CD4-positive, alpha-beta T cell (primary cell): ENCODE data around the gene EPB41L4B. TPM values are rescaled to one million over a fixed set of nuclear protein-coding genes. Genes with fewer than 3 reads are reported as not detected.

ENCODE experiments used
- ATAC-seq: fragments of 200-7000 bp; cut with Tn5 transposase; one replicate; pipeline ENCODE4 v1.10.0; 2022; ENCODE audit warnings: mild to moderate bottlenecking; ENCODE audit not compliant: poor library complexity
- CTCF ChIA-PET: fragments of 350-600 bp; sonication (Branson Sonifier 250); formaldehyde crosslinking; loops from one replicate; lab custom pipeline; 2021; ENCODE audit warnings: antibody characterized with exemption, inconsistent platforms; lab: Charles Lee
- POLR2A ChIA-PET: fragments of 350-600 bp; sonication (Branson Sonifier 250); formaldehyde crosslinking; loops from one replicate; lab custom pipeline; 2021; ENCODE audit warnings: antibody characterized with exemption, inconsistent platforms; lab: Charles Lee
- DNase-seq, 14 experiments: peaks; one replicate each; pipeline ENCODE4 v3.0.0-alpha.2; 2013 to 2020; ENCODE audit warnings: mixed read lengths in 2 of 14
- H3K27ac ChIP-seq, 2 donors: one replicate each; pipeline versions ENCODE4 v1.5.1 to v1.7.0; 2013; ENCODE audit warnings: low read length in 2 of 2, low read depth in 1 of 2, mild to moderate bottlenecking in 1 of 2
- H3K27me3 ChIP-seq, 2 experiments: 1 replicate in 1 of 2; 2 replicates in 1 of 2; pipeline versions ENCODE4 v1.6.1 to v1.7.0; 2013; ENCODE audit warnings: low read length in 2 of 2, control low read depth in 1 of 2, mild to moderate bottlenecking in 1 of 2, moderate library complexity in 1 of 2; ENCODE audit not compliant: insufficient read depth in 2 of 2, control insufficient read depth in 1 of 2
- H3K36me3 ChIP-seq: one replicate; pipeline ENCODE4 v1.6.1; 2013; ENCODE audit warnings: low read length, control low read depth; ENCODE audit not compliant: insufficient read depth
- H3K4me1 ChIP-seq: one replicate; pipeline ENCODE4 v1.6.1; 2013; ENCODE audit warnings: low read length, control low read depth; ENCODE audit not compliant: insufficient read depth
- H3K4me3 ChIP-seq: one replicate; pipeline ENCODE4 v1.5.1; 2013; ENCODE audit warnings: mild to moderate bottlenecking, low read length, moderate library complexity
- H3K9me3 ChIP-seq, 2 experiments: 1 replicate in 1 of 2; 2 replicates in 1 of 2; pipeline versions ENCODE4 v1.6.1 to v1.7.0; 2013; ENCODE audit warnings: low read length in 2 of 2, mild to moderate bottlenecking in 2 of 2, control low read depth in 1 of 2, moderate library complexity in 1 of 2; ENCODE audit not compliant: control insufficient read depth in 1 of 2, insufficient read depth in 1 of 2
- H3K27ac Mint-ChIP-seq: one replicate; pipeline ENCODE4 v1.8.0; 2020; ENCODE audit warnings: mixed read lengths
- H3K27me3 Mint-ChIP-seq: one replicate; pipeline ENCODE4 v1.8.0; 2021; ENCODE audit warnings: mixed read lengths
- H3K36me3 Mint-ChIP-seq: one replicate; pipeline ENCODE4 v1.8.0; 2021; ENCODE audit warnings: low read depth, mixed read lengths
- H3K4me1 Mint-ChIP-seq: one replicate; pipeline ENCODE4 v1.8.0; 2021; ENCODE audit warnings: low read depth, mixed read lengths
- H3K4me3 Mint-ChIP-seq: one replicate; pipeline ENCODE4 v1.8.0; 2020; ENCODE audit warnings: mild to moderate bottlenecking, mixed read lengths
- H3K9me3 Mint-ChIP-seq: one replicate; pipeline ENCODE4 v1.8.0; 2020; ENCODE audit warnings: mixed read lengths
- intact Hi-C, 2 experiments: fragments of 100-400 bp; cut with DNase I in 1 of 2; cut with micrococcal nuclease in 1 of 2; formaldehyde crosslinking; loops; one replicate each; pipeline versions ENCODE4 v1.15.1 to v1.9.0; 2023 to 2025; cut with DNase I, micrococcal nuclease
- total RNA-seq, 174 experiments: library from RNA in 2 of 174; stranded (reverse) in 2 of 174; gene quantifications; one replicate each; pipeline ENCODE4 v1.2.3 and lab custom pipeline; 2021 to 2026
- TF ChIP-seq, protein P1 (sequence below): fragments of 200-600 bp; IDR thresholded peaks from one replicate; pipeline ENCODE4 v1.8.0; 2022; ENCODE audit warnings: antibody characterized with exemption, mild to moderate bottlenecking

EPB41L4B gene
- total RNA-seq, 2 experiments from 2014 or later: not detected

DNA sequence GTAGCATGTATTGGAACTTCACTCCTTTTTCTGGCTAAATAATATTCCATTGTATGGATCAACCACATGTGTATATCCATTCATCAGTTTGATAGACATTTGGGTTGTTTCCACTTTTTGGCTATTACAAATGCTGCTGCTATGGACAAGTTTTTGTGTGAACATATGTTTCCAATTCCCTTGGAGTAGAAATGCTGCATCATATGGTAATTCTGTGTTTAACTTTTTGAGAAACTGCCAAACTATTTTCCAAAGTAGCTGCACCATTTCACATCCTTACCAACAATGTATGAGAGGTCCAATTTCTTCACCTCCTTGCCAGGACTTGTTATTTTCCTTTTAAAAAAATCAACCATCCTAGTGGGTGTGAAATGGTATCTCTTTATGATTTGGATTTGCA is 162.2 kb downstream of the EPB41L4B start:
- H3K9me3 ChIP-seq: peaks cover 4 to 6% of the 10 kb centered on the region in 2 experiments
- H3K4me1 Mint-ChIP-seq: no peaks in the 10 kb centered on the region
- H3K36me3 ChIP-seq: no peaks in the 10 kb centered on the region
- ATAC-seq (no peak), DNase-seq (no peak)
- no peaks in the 10 kb centered on the region for H3K36me3 Mint-ChIP-seq
- ChIA-PET CTCF (no interaction called here), POLR2A (interaction anchor here (0.9 kb wide), 1 partner anchor 62 kb away, joined by 3 read pairs; no protein-coding TSS in a partner anchor)
- no peak overlapping the region for H3K4me3 ChIP-seq
- intact Hi-C loops: no loop called here
- H3K9me3 Mint-ChIP-seq: peaks cover 4% of the 10 kb centered on the region
- no peak overlapping the region for H3K27ac ChIP-seq
- H3K27me3 Mint-ChIP-seq: peaks cover 18% of the 10 kb centered on the region
- H3K27me3 ChIP-seq: peaks cover 0 to under 1% of the 10 kb centered on the region in 2 experiments
- H3K27ac Mint-ChIP-seq: no peak overlapping the region
- H3K4me3 Mint-ChIP-seq: no peak overlapping the region
- H3K4me1 ChIP-seq: no peaks in the 10 kb centered on the region
- TF ChIP-seq, protein P1, sequence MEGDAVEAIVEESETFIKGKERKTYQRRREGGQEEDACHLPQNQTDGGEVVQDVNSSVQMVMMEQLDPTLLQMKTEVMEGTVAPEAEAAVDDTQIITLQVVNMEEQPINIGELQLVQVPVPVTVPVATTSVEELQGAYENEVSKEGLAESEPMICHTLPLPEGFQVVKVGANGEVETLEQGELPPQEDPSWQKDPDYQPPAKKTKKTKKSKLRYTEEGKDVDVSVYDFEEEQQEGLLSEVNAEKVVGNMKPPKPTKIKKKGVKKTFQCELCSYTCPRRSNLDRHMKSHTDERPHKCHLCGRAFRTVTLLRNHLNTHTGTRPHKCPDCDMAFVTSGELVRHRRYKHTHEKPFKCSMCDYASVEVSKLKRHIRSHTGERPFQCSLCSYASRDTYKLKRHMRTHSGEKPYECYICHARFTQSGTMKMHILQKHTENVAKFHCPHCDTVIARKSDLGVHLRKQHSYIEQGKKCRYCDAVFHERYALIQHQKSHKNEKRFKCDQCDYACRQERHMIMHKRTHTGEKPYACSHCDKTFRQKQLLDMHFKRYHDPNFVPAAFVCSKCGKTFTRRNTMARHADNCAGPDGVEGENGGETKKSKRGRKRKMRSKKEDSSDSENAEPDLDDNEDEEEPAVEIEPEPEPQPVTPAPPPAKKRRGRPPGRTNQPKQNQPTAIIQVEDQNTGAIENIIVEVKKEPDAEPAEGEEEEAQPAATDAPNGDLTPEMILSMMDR: no peak

DNA sequence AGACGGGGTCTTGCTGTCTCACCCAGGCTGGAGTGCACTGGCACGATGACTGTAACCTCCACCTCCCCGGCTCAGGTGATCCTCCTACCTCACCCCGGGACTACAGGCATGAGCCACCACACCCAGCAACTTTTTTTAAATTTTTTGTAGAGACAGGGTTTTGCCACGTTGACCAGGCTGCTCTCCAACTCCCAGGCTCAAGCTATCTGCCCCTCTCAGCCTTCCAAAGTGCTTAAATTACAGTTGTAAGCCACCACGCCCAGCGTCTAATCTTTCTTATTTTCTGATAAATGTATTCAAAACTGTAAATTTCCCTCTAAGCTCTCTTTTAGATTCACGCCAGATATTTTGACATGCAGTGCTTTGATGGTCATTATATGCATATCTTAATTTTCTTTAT is 164.2 kb downstream of the EPB41L4B start:
- no peak for ATAC-seq
- Mint-ChIP-seq H3K9me3 (peaks cover 10% of the 10 kb centered on the region), H3K27me3 (peaks cover 6% of the 10 kb centered on the region), H3K27ac (no peak overlapping the region), H3K4me1 (no peaks in the 10 kb centered on the region), H3K36me3 (no peaks in the 10 kb centered on the region), H3K4me3 (no peak overlapping the region)
- H3K4me3 ChIP-seq: no peak overlapping the region
- ChIA-PET CTCF (no interaction called here), POLR2A (no interaction called here)
- H3K27me3 ChIP-seq: no peaks in the 10 kb centered on the region
- intact Hi-C loops: no loop called here
- TF ChIP-seq, protein P1: no peak
- peaks cover 4 to 14% of the 10 kb centered on the region in 2 experiments for H3K9me3 ChIP-seq
- H3K4me1 ChIP-seq: no peaks in the 10 kb centered on the region
- no peak overlapping the region for H3K27ac ChIP-seq
- no peak for DNase-seq
- H3K36me3 ChIP-seq: no peaks in the 10 kb centered on the region

DNA sequence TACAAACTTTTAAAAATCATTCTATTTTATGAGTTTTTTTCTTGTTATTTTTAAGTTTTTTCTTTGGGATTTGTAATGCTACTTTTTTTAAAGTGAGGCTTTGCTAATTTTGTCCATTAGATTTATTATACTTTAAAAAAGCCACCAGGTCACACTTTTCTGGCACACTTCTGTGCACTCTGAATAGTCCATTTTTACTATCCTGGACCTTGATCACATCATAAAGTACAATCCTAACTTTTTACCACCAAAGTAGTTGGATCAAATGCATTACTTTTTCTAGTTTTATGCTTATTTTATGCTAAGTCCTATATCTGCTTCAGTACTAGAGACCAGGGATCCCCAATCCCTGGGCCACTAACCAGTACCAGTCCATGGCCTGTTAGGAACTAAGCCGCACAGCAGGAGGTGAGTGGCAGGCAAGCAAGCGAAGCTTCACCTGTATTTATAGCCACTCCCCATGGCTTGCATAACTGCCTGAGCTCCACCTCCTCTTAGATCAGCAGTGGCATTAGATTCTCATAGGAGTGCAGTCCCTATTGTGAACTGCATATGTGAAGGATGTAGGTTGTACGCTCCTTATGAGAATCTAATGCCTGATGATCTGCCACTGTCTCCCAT is 169.8 kb downstream of the EPB41L4B start:
- Mint-ChIP-seq H3K4me3 (no peak overlapping the region), H3K9me3 (peaks cover 10% of the 10 kb centered on the region)
- POLR2A ChIA-PET: no interaction called here

More for the DNA sequence above, 169.8 kb downstream of the EPB41L4B start:
- no peak for DNase-seq
- no peaks in the 10 kb centered on the region for H3K36me3 Mint-ChIP-seq
- H3K4me3 ChIP-seq: no peak overlapping the region
- no peak overlapping the region for H3K27ac Mint-ChIP-seq
- CTCF ChIA-PET: no interaction called here
- ATAC-seq: no peak
- H3K27me3 ChIP-seq: no peaks in the 10 kb centered on the region
- TF ChIP-seq, protein P1: no peak
- intact Hi-C loops: no loop called here
- no peaks in the 10 kb centered on the region for H3K4me1 ChIP-seq
- no peaks in the 10 kb centered on the region for H3K4me1 Mint-ChIP-seq
- H3K36me3 ChIP-seq: no peaks in the 10 kb centered on the region
- H3K9me3 ChIP-seq: peaks cover 4 to 14% of the 10 kb centered on the region in 2 experiments
- H3K27me3 Mint-ChIP-seq: peaks cover 6% of the 10 kb centered on the region
- no peak overlapping the region for H3K27ac ChIP-seq
